ENCODE measurements around the gene DUSP19. TPM values are rescaled to one million over a fixed set of nuclear protein-coding genes. Genes with fewer than 3 reads are reported as not detected.
A peak's percentile ranks its signal among the peaks of the same experiment; 100 is the strongest.

DUSP19 gene
- total and polyA plus RNA-seq, 2 of the 13 experiments (the other 11 are each of a cell fraction or from before 2014, with no cell fraction given): 1.3 to 1.9 TPM

GRCh38 chr2:183148955-183149354 is 70.4 kb downstream of the DUSP19 start:
- no peak overlapping the region for H3K9ac ChIP-seq (ENCODE audit: insufficient read depth, low read depth, low read length)
- POLR2A ChIA-PET: no interaction called here
- no peak overlapping the region for H3K27ac ChIP-seq (ENCODE audit: extremely low read length, insufficient read depth, low read length)
- BruUV-seq (replicated peaks): no TSS peak
- DNase-seq (ENCODE audit: low spot score) (no peak), ATAC-seq (no peak), FAIRE-seq (no peak)
- H3K9me3 ChIP-seq (ENCODE audit: low read length): peaks cover 2% of the 10 kb centered on the region; the same call in 1 of the 2 replicates
- no peak for TF ChIP-seq ZNF780A (CRISPR knock-in tag; IDR thresholded peaks at IDR 0.05)
- TF ChIP-seq, protein P1, sequence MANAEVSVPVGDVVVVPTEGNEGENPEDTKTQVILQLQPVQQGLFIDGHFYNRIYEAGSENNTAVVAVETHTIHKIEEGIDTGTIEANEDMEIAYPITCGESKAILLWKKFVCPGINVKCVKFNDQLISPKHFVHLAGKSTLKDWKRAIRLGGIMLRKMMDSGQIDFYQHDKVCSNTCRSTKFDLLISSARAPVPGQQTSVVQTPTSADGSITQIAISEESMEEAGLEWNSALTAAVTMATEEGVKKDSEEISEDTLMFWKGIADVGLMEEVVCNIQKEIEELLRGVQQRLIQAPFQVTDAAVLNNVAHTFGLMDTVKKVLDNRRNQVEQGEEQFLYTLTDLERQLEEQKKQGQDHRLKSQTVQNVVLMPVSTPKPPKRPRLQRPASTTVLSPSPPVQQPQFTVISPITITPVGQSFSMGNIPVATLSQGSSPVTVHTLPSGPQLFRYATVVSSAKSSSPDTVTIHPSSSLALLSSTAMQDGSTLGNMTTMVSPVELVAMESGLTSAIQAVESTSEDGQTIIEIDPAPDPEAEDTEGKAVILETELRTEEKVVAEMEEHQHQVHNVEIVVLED (CRISPR knock-in tag; IDR thresholded peaks at IDR 0.05; ENCODE audit: borderline replicate concordance): no peak
- peak; percentile 46; the same call in 1 of the 2 replicates for TF ChIP-seq ONECUT2 (CRISPR knock-in tag; IDR thresholded peaks at IDR 0.05)
- TF ChIP-seq KAT2B (IDR thresholded peaks at IDR 0.05; ENCODE audit: borderline replicate concordance, low read depth, low read length): peak; percentile 82
- no peak for TF ChIP-seq YEATS2 (CRISPR knock-in tag; IDR thresholded peaks at IDR 0.05; ENCODE audit: borderline replicate concordance)
- CTCF ChIA-PET (ENCODE audit: low intra/inter-chr PET ratio, low total read pairs): no interaction called here
- no peaks in the 10 kb centered on the region for H4K20me1 ChIP-seq (ENCODE audit: insufficient read depth, low read length)
- in situ Hi-C loops (cut with HindIII; ENCODE audit: extremely low pct_ligation_motif_present, low pct_unique_long_range_greater_than_20kb): no loop called here
- H3K36me3 ChIP-seq (replicated peaks in 1 of 2; ENCODE audit: control insufficient read depth in 1 of 2, insufficient read depth in 2 of 2, low read length in 2 of 2): peaks cover 4 to 48% of the 10 kb centered on the region in 2 experiments; a peak in 4 of 5 replicates
- H3K79me2 ChIP-seq (ENCODE audit: insufficient read depth, low read length): peaks cover 31% of the 10 kb centered on the region
- H2AFZ ChIP-seq (ENCODE audit: low read length): no peak overlapping the region
- H3K4me2 ChIP-seq (ENCODE audit: low read depth, low read length): no peak overlapping the region
- 95% methylated on average over 1 of the region's 1 CpG for WGBS (ENCODE audit: low lambda C conversion rate)
- H3K27me3 ChIP-seq (ENCODE audit: control insufficient read depth in 1 of 2, insufficient read depth in 2 of 2, low read length in 2 of 2): no peaks in the 10 kb centered on the region
- intact Hi-C loops (cut with micrococcal nuclease; ENCODE audit: unreplicated experiment): no loop called here
- no peaks in the 10 kb centered on the region for H3K4me1 ChIP-seq (ENCODE audit: insufficient read depth, low read length)
- H3K4me3 ChIP-seq (replicated peaks in 1 of 3; ENCODE audit: insufficient read depth in 1 of 3, low read depth in 2 of 3, low read length in 3 of 3): no peak overlapping the region

DNA sequence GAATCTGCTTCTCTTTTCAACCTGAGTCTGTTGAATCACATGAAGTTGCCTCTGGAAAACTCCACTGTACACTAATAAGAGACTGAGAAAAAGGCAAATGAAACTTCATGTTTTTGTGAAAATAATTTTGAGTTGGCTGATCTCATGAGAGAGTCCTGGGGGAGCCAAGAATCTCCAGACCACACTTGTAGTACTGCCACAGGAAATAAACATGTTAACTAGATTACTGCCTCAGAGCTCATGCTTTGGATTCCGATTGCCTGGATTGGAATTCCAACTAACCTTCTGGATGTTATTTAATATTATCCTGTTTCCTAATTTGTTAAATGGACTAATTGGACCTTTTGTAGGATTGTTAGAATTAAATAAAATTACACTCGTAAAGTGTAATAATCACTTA is 70.9 kb downstream of the DUSP19 start:
- intact Hi-C loops (cut with micrococcal nuclease; ENCODE audit: unreplicated experiment): no loop called here
- H3K9me3 ChIP-seq (ENCODE audit: low read length): no peaks in the 10 kb centered on the region
- TF ChIP-seq THAP11 (CRISPR knock-in tag; IDR thresholded peaks at IDR 0.05) (no peak), HIC2 (CRISPR knock-in tag; IDR thresholded peaks at IDR 0.05; ENCODE audit: low read depth) (no peak), ZNF672 (CRISPR knock-in tag; IDR thresholded peaks at IDR 0.05) (no peak), GPN1 (CRISPR knock-in tag; IDR thresholded peaks at IDR 0.05; ENCODE audit: borderline replicate concordance) (no peak), REPIN1 (CRISPR knock-in tag; IDR thresholded peaks at IDR 0.05; ENCODE audit: borderline replicate concordance, low read depth) (no peak), TBP (CRISPR knock-in tag; IDR thresholded peaks at IDR 0.05) (no peak), ZNF572 (CRISPR knock-in tag; IDR thresholded peaks at IDR 0.05) (no peak)
- TF ChIP-seq, protein P2, sequence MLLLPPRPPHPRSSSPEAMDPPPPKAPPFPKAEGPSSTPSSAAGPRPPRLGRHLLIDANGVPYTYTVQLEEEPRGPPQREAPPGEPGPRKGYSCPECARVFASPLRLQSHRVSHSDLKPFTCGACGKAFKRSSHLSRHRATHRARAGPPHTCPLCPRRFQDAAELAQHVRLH (CRISPR knock-in tag; IDR thresholded peaks at IDR 0.05; ENCODE audit: borderline replicate concordance, low read depth): no peak

More for the DNA sequence above, 70.9 kb downstream of the DUSP19 start:
- ChIA-PET POLR2A (no interaction called here), CTCF (ENCODE audit: low intra/inter-chr PET ratio, low total read pairs) (no interaction called here)
- in situ Hi-C loops (cut with HindIII; ENCODE audit: extremely low pct_ligation_motif_present, low pct_unique_long_range_greater_than_20kb): no loop called here
- no peak overlapping the region for H3K27ac ChIP-seq (ENCODE audit: extremely low read length, insufficient read depth, low read length)
- peaks cover 31% of the 10 kb centered on the region for H3K79me2 ChIP-seq (ENCODE audit: insufficient read depth, low read length)
- no peak overlapping the region for H2AFZ ChIP-seq (ENCODE audit: low read length)
- H3K36me3 ChIP-seq (replicated peaks in 1 of 2; ENCODE audit: control insufficient read depth in 1 of 2, insufficient read depth in 2 of 2, low read length in 2 of 2): peaks cover 4 to 46% of the 10 kb centered on the region in 2 experiments; a peak in 4 of 5 replicates
- FAIRE-seq: no peak
- no peaks in the 10 kb centered on the region for H3K4me1 ChIP-seq (ENCODE audit: insufficient read depth, low read length)
- no peak overlapping the region for H3K4me3 ChIP-seq (replicated peaks in 1 of 3; ENCODE audit: insufficient read depth in 1 of 3, low read depth in 2 of 3, low read length in 3 of 3)
- no peak for ATAC-seq
- H4K20me1 ChIP-seq (ENCODE audit: insufficient read depth, low read length): no peaks in the 10 kb centered on the region
- DNase-seq (ENCODE audit: low spot score): no peak
- 94% methylated on average over 2 of the region's 2 CpGs for WGBS (ENCODE audit: low lambda C conversion rate)
- no TSS peak for BruUV-seq (replicated peaks)
- no peak overlapping the region for H3K4me2 ChIP-seq (ENCODE audit: low read depth, low read length)
- no peaks in the 10 kb centered on the region for H3K27me3 ChIP-seq (ENCODE audit: control insufficient read depth in 1 of 2, insufficient read depth in 2 of 2, low read length in 2 of 2)
- no peak overlapping the region for H3K9ac ChIP-seq (ENCODE audit: insufficient read depth, low read depth, low read length)
